GM12865 (cell line): ENCODE measurements around the gene PPP2R2B.

Source experiments
- DNase-seq: peaks from one replicate; pipeline ENCODE4 v3.0.0; 2010; ENCODE audit warnings: low read depth
- H3K4me3 ChIP-seq: 2 replicates; pipeline ENCODE4 v1.5.1; 2011; ENCODE audit warnings: mild to moderate bottlenecking, low read depth, low read length, control low read depth
- TF ChIP-seq, protein P1 (sequence below): IDR thresholded peaks from 2 replicates; pipeline ENCODE4 v1.5.1; 2011; ENCODE audit warnings: low read length, control low read depth, low read depth, inconsistent platforms; ENCODE audit not compliant: insufficient read depth; ENCODE audit errors: missing control alignments

PPP2R2B gene

DNA sequence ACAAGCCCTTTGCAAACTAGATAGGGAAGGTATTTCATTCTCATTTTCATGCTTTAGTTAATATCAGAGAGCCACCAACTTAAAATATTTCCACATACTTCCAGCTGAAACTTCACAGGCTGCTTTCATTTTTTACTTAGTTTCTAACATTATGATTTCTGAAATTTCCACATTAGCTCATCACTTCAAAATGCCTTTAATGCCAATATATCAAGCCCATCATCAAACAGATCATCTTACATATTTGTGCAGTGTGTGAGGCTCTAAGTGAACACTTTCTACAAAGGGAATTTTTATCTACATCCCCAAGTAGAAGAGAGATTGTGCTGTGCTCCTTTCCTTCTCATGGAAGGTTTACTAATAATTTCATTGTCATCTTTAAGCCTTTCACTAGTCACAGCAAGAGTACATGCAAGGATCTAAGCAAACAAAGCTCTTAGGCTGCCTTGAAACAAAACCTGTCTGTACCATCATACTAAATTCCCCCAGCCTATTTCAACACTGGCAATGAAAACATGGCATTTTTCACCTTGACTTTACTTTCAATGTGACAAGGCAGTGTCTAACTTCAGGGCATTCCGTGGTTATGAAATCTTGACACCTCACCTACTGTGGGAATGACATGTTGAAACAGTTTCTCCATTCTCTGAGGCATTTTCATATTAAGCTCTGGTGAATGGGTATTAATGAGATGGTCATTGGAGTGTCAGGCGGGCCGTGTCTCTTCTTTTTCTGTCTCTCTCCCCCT lies 45.4 kb downstream of the PPP2R2B start:
- H3K4me3 ChIP-seq, result no peak overlapping the region
- no peak for DNase-seq
- TF ChIP-seq, protein P1, sequence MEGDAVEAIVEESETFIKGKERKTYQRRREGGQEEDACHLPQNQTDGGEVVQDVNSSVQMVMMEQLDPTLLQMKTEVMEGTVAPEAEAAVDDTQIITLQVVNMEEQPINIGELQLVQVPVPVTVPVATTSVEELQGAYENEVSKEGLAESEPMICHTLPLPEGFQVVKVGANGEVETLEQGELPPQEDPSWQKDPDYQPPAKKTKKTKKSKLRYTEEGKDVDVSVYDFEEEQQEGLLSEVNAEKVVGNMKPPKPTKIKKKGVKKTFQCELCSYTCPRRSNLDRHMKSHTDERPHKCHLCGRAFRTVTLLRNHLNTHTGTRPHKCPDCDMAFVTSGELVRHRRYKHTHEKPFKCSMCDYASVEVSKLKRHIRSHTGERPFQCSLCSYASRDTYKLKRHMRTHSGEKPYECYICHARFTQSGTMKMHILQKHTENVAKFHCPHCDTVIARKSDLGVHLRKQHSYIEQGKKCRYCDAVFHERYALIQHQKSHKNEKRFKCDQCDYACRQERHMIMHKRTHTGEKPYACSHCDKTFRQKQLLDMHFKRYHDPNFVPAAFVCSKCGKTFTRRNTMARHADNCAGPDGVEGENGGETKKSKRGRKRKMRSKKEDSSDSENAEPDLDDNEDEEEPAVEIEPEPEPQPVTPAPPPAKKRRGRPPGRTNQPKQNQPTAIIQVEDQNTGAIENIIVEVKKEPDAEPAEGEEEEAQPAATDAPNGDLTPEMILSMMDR, result no peak

DNA sequence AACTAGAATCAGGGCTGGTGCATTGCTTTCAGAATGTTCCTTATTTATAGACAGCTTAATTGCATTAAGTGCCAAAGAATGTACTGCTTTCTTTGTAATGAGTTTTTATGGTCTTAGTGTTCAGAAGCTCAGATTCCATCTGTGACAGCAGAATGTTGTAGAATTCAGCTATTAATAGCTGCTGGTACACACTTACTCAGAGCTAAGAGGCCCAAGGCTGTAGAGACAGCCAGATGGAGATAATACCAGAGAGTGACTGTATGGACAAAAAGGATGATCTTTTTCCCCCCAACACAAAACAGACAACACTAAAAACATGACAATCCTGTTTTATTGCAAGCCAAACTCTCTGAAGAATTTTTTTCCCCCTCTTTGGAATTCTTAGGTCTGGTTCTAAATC lies 50.2 kb downstream of the PPP2R2B start:
- no peak for DNase-seq
- TF ChIP-seq, protein P1, result no peak
- H3K4me3 ChIP-seq, result no peak overlapping the region

DNA sequence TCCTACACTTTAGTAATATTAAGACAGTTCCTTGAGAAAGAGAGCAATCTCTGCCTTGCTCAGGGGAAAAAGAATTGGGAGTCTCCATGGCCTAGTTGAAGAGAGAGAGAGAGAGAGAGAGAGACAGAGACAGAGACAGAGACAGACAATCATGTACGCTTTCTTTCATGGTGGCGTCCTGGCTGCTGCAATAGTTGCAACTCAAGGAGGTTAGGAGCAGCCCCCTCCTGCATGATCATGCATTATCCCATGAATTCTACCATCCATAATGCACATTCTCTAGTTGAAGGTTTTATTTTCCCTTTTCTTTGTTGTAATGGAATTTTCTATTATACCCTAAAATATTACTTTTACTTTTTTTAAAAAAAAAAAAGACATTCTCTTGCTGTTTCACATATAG lies 50.7 kb downstream of the PPP2R2B start:
- no peak for DNase-seq
- H3K4me3 ChIP-seq, result no peak overlapping the region
- TF ChIP-seq, protein P1, result no peak

DNA sequence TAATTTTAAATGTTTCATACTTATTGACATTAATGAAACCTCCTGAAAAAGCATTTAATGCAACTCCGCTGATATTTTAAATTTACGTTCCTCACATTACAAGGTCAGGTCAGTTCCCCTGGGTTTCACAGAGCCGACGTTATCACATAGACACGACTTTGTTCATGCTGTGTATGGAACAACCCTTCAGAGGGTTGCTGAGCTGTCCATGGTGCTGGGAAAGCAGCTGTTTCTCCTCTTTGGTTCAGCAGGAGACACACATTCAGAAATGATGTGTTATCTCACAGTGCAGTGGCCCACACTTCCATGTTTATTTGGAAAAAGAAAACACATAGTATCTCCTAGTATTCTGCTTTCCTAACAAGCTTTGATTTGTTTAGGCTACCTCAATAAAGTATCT lies 53.5 kb downstream of the PPP2R2B start:
- H3K4me3 ChIP-seq, result no peak overlapping the region
- peak; percentile 17 for DNase-seq
- TF ChIP-seq, protein P1, result no peak

DNA sequence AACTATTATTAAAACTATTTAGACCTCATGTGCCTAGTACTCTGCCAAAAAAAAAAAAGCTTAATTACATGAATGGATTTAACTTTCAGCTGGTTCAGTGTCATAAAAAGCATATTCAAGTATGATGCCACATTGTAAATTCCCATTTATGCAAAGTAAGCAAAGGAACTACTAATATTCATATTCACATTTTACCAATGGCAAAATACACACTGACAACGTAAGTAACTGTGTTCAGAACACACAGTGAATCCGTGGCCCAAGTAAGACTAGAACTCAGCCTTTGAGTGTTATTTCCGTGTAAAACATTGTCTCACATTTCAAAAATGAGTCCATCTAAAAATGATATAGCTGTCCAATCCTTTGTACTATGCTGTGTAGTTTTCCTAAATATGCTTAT lies 56.8 kb downstream of the PPP2R2B start:
- TF ChIP-seq, protein P1, result no peak
- H3K4me3 ChIP-seq, result no peak overlapping the region
- DNase-seq, result no peak

DNA sequence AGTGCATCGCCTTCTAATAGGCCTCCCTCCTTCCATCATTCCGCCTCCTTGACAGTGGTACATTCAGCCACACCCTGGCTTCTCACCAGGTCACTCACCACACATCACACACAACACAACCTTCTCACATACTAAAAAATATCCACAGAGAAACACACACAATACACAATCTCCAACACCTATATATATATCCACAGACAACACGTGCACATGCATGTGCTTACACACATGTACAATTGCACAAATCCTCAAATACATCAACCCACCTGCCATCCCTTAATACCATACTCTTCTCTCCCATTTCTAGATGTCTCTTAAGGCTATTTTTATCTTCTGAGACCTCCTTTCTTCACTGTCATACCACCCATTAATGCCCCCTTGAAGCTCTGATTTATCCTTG lies 57.6 kb downstream of the PPP2R2B start:
- TF ChIP-seq, protein P1, result no peak
- H3K4me3 ChIP-seq, result no peak overlapping the region
- no peak for DNase-seq

DNA sequence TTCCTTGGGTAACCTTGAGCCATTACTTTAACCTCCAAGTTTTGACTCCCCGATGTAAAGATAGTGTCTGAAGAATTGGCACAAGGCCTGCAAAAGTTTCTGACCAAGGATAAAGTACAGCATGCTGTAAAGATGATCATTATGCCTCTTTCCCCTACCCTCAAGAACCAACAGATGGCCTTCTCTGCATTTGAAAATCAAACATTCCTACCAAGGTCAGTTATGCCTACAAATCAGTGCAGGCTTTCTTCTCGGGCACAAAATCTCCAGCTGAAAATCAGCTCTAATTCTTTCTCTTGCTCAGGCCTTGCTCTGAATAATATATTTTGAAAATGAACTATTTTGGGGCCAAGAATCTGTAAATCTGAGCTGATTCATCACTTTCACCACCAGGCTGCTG lies 59.7 kb downstream of the PPP2R2B start:
- H3K4me3 ChIP-seq, result no peak overlapping the region
- DNase-seq, result no peak
- TF ChIP-seq, protein P1, result no peak
